GM12865 (cell line): ENCODE results near the gene KRTAP5-2.

Experiments used
- DNase-seq: peaks from one replicate; pipeline ENCODE4 v3.0.0; 2010; ENCODE audit warnings: low read depth
- H3K4me3 ChIP-seq: 2 replicates; pipeline ENCODE4 v1.5.1; 2011; ENCODE audit warnings: mild to moderate bottlenecking, low read depth, low read length, control low read depth
- TF ChIP-seq, protein P1 (sequence below): IDR thresholded peaks from 2 replicates; pipeline ENCODE4 v1.5.1; 2011; ENCODE audit warnings: low read length, control low read depth, low read depth, inconsistent platforms; ENCODE audit not compliant: insufficient read depth; ENCODE audit errors: missing control alignments

Gene KRTAP5-2

DNA sequence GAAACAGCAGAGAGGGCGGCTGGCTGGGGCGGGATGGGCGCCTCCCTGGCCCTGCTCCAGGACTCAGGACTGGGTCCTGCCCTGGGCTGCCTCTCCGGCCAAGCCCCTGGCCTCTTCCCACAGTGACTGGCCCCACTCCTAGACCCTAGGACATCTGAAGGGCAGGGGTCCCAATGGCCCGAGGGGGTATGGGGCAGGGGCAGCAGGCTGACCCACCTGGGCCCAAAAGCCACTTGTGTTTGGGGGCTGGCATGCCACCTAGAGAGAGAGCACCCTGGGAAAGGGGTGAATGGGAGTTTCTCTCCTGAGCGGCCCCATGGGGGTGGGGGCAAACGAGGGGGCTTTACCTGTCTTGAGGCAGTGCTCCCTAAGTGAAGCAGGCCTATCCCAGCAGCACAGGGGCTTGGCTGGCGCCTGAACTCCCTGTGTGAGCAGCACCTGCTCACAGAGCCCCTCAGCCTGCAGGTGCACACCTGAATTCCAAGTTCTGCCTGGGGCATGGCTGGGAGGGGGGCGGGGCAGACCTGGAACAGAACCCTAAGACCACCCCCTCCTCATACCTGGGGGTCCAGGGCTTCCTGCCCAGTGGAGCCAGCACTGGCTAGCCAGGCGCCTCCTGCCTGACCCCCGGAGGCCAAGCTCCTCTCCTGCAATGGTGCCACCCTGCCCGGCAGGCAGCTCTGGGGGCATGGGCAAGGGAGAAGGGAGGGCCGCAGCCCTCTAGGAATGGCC, 42.9 kb downstream of the KRTAP5-2 start:
- no peak for DNase-seq
- TF ChIP-seq, protein P1, sequence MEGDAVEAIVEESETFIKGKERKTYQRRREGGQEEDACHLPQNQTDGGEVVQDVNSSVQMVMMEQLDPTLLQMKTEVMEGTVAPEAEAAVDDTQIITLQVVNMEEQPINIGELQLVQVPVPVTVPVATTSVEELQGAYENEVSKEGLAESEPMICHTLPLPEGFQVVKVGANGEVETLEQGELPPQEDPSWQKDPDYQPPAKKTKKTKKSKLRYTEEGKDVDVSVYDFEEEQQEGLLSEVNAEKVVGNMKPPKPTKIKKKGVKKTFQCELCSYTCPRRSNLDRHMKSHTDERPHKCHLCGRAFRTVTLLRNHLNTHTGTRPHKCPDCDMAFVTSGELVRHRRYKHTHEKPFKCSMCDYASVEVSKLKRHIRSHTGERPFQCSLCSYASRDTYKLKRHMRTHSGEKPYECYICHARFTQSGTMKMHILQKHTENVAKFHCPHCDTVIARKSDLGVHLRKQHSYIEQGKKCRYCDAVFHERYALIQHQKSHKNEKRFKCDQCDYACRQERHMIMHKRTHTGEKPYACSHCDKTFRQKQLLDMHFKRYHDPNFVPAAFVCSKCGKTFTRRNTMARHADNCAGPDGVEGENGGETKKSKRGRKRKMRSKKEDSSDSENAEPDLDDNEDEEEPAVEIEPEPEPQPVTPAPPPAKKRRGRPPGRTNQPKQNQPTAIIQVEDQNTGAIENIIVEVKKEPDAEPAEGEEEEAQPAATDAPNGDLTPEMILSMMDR, result no peak
- H3K4me3 ChIP-seq, result no peak overlapping the region

DNA sequence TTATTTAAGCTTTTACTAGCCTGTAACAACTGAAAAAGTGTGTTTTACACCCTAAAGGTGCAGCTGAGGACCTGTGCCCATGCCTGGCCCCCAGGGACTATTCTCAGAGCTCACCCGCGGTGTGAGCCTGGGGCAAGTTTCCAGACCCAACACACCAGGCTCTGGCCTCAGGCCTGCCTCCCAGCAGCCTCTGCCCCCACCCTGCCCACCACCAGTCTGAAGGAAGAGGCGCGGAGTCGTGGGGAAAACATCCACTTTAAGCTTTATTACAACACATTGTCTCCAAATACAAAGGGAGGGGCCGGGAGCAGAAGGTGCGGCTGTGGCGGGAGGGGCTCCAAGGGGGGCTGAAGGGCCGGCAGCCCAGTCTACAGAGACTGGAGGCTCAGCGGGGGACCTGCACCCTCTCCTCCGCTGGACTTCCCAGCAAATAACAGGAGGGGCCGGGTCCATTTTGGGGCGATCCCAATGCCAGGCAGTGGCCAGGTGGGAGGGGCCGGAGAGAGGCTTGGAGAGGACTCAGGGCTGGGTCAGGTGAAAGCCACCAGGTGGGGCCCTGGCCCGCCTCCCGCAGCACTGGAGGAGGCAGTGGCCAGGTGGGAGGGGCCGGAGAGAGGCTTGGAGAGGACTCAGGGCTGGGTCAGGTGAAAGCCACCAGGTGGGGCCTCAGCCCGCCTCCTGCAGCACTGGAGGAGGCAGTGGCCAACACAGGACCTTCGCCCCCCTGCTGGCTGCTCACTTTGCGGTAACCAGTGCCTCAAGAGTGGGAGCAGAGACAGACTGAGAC, 44.1 kb downstream of the KRTAP5-2 start:
- TF ChIP-seq, protein P1, result no peak
- no peak overlapping the region for H3K4me3 ChIP-seq
- DNase-seq, result no peak

DNA sequence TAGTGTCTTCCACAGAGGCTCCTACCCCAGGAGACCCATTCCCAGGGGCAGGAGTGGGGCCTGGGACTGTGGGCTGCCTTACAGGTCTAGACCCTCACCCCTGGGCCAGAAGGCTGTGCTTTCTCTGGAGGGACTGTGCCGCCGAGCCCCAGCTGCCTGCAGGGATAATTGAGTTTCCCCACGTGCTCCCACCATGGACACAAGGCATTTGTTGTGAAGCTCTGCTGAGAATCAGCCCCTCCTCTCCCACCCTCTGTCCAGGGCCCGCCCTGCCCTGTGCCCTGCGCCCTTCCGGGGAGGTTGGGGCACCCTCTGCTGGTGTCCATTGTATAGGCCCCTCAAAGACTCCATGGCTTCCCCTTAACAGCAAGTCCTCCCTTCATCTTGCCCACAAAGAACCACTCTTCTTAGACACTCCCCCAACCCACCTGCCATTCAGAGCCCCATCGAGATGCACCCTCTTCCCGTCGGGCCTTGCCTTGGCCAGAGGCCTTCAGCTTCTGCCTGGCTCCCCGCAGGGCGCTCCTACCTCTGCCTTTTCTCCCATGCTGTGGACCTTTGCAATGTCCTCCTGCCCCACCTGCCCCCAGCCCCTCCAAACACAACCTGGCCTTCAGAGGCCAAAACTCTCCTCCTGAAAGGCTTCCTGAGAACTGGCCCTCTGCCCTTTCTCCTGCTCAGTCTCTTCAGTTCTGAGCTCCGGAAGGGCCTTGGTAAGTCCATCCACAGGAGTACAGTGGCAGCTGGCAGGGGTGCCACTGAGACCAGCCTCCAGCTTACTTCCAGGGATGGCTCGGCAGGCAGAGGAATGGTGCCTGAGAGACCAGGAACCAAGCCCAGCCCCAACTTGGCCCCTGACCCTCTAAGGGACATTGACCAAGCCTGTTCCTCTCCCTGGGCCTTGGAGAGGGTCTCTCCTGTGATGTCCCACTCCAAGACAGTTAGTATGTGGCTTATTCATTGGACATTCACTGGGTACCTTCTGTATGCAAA, 48.5 kb downstream of the KRTAP5-2 start:
- DNase-seq, result no peak
- TF ChIP-seq, protein P1, result no peak
- H3K4me3 ChIP-seq, result no peak overlapping the region

DNA sequence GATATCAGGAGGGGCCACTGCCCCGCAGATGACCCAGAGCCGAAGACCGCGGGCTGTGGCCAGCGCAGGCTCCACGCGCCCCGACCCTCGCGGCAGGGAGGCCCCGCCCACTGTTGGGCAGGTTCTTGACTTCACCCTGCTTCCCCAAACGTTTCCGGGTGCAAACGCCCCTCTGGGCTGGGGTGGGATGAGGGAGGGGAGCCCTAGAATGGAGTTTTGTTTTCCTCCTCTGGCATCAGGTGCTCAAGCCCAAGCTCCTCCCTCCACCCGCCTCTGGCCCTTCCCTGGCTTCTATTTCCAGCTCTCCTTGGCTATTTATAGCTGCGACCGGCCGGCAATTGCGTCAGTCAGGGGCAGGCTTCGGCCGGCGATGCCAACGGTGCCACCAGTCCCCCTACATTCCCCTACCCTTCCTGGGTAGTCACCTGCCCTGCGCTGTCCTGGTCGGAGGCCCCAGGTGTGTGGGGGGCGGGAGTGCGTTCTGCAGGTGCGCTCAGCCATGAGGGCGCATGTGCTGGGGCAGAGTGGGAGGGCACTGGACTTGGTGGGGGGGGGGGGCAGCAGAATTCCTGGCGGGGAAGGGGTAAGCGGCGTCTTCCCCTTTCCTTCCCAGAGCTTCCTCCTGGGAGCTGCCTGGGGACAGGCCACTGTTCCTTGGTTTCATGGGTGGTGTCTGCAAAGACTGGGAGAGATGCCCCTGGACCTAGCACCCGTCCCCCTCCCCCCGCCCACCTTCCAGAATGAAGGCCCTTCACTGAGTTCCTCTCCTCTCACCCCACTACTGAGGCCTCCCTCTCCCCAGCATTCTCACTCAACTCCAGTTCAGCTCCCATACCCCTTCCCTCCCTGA, 49.6 kb downstream of the KRTAP5-2 start:
- no peak for DNase-seq
- H3K4me3 ChIP-seq, result no peak overlapping the region
- TF ChIP-seq, protein P1, result no peak

DNA sequence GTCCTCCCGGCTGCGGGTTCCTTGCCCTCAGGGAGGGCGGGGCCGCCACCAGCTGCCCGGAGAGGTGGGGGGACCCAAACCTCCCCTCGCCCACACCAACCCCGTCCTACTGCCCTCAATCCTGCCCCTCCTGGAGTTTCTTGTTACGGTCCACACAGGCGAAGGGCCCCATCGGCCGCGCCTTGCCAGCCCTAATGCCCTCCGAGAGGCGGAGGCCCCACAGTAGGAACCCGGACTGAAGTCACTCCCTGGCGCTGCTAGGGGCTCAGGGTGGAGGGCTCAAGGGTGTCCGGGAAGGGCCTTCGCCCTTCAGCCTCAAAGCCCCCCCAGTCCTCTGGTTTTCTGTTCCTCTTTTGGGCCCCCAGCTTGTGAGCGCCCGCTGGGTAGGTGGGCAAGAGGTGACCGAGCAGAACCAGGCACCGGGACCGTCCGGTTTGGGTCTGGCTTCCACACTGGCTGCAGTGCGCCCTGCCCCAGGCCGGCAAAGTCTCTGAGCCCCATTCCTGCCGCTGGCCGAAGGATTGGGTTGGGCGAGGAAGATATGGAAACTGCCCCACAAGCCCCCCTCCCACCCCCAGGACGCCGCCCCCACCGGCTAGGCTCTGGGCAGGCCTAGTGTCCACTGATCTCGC, 50.5 kb downstream of the KRTAP5-2 start:
- no peak overlapping the region for H3K4me3 ChIP-seq
- DNase-seq, result no peak
- TF ChIP-seq, protein P1, result no peak
